Raji (cell line): Measurements from ENCODE around the gene GRK4.

ENCODE experiments used
- POLR2A ChIP-seq: IDR thresholded peaks from 2 replicates; pipeline ENCODE4 v1.6.1; 2011; ENCODE audit warnings: low read depth, low read length, control low read depth; ENCODE audit not compliant: insufficient read depth

The GRK4 gene

GRCh38 chr4:3017504-3017903, 54.1 kb downstream of the GRK4 start:
- TF ChIP-seq POLR2A = no peak

DNA sequence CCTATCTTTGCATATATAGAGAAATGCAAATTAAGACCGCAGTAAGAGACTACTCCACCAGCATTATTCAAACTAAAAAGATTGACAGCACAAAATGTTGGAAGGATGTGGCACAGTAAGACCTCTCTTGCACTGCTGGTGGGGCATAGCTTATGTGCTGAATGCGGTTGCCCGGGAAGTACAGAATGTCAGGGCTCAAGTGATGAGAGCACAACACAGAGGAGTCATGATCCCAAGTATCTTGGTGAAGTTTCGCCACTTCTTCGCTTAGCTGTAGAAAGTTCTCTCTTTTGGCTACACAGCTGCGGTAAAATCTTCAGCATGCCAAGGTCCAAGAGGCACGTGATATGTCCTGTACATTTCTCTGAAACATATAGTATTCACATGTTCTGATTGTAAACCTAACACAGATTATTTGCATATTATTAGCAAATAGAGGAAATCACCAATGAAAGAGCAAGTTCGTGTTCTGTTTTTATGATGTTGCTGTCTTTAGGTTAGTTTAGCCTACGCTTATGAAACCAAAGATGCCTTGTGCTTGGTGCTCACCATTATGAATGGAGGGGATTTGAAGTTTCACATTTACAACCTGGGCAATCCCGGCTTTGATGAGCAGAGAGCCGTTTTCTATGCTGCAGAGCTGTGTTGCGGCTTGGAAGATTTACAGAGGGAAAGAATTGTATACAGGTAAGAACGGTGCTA, 55.9 kb downstream of the GRK4 start:
- TF ChIP-seq POLR2A = no peak

DNA sequence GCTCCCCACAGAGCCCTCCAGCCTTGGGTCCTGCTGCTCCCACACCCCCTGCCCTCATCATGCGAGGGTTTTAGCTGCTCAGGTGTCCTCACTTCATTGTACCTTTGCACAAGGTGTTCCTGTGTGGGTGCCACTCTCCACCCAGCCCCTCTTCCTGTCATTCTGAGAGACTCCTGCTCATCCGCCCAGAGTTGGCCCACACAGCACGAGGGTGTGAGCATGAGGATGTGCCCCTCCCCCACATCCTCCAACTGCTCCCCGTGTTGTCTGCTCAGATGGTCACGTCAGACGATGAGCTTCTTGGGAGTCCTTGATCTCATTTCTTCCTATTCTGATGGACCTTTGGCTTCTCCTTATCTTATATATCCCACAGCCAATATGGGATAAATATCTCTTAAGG, 57.8 kb downstream of the GRK4 start:
- TF ChIP-seq POLR2A = no peak

DNA sequence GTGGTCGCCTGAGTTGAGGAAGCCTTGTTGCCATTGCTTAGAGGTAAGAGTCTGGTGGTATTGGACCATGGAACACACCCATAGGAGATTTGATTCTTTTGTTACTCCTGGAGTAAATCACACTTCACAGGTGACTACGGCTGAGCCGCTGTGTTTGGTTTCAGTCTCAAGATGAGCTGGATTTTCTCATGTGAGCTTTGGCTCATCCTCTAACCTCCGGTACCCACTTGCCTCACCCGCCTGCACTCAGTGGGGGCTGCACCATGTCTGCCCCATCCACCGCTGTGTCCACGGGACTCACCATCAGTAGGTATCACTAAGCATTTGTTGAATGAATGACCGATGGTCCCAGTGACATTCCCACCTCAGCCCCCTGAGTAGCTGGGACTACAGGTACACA, 58.3 kb downstream of the GRK4 start:
- TF ChIP-seq POLR2A = no peak

- TF ChIP-seq POLR2A = no peak
Observed at GRCh38 chr4:3022112-3022511, 58.7 kb downstream of the GRK4 start.

- TF ChIP-seq POLR2A = no peak
Observed at GRCh38 chr4:3022651-3023050, 59.3 kb downstream of the GRK4 start.

- TF ChIP-seq POLR2A = no peak
Observed at GRCh38 chr4:3025881-3026280, 62.5 kb downstream of the GRK4 start.

DNA sequence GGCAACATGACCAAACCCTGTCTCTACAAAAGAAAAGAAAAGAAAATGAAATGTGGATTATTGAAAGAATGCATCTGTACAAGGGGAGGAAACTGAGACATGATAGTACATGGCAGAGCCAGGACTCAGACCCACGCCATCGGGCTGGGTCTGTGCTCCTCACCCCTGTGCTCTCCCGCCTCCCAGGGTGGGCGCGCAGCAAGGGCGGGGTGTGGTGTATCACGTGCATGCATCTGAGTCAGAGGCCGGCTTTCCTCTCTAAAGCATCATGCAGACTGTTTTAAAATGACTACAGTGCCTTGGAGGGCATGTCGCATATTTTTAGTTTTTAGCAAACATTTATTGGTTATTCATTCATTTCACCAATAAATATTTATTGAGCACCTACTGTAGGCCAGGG, 63.2 kb downstream of the GRK4 start:
- no peak for TF ChIP-seq POLR2A

GRCh38 chr4:3029464-3029863, 66.1 kb downstream of the GRK4 start:
- no peak for TF ChIP-seq POLR2A

- TF ChIP-seq POLR2A = no peak
Observed at GRCh38 chr4:3030566-3031356, 67.4 kb downstream of the GRK4 start.

DNA sequence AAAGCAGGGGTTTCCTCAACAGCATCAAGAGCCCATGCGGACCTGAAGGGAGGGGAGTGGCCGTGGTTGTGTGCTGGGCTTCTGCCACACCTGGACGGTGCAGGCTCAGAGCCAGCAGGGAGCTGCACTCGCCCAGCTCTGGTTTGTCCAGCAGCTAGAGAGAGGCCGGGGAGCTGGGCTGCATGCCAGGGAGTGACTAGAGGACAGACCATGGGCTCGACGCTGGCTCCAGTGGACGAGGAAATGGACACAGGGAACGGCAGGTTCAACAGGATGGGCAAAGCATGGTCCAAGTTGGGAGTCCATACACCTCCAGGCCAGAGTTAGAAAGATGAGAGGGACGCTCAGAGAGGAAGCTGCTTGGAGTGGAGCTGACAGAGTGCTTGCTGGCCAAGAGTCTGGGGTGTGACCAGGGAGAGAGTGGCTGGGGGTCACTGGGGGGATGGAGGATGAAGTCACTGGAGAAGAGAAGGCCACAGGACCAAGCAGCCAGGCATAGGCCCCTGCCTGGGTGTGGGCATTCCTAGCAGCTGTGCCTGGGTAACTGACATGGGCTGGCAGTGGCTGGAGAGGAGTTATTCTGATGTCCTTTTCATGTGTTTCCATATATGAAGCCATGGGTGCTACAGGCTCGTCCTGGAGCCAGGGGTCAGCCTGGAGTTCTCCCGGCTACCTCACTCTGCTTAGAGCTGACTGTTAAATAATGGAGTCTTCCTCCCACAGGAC, 68.1 kb downstream of the GRK4 start:
- TF ChIP-seq POLR2A = no peak

DNA sequence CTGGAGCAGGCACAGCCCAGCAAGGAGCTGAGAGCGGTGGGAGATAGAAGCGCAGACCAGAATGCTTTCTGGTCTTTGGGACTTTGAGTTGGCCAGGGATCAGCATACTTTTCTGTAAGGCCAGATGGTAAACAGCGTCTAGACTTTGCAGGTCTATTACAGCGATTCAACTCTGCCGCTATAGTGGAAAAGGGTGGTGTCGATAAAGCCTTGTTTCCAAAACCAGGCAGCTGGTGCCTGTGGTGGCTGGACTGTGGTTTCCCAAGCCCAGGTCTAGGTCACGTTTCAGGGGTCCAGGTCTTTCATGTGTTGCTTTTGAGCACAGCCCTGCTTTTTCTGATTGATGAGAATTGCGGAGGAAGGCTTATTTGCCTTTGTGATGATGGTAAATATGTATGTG, 70.9 kb downstream of the GRK4 start:
- no peak for TF ChIP-seq POLR2A

GRCh38 chr4:3035249-3035648, 71.9 kb downstream of the GRK4 start:
- no peak for TF ChIP-seq POLR2A

DNA sequence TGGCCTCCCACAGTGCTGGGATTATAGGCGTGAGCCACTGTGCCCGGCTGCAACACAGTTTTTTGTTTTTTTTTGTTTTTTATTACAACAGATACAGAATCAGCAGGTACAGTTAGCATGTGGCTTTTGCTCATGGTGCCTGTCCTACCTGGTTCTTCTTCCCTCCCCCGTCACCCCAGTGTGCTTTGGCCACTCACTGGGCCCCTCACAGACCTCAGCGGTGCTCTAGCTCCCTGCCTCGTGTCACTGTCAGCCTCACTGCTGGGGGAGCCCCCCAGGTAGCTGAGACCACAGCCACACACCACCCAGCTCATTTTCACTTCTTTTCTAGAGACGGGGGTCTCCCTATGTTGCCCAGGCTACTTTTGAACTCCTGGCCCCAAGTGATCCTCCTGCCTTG, 72.3 kb downstream of the GRK4 start:
- TF ChIP-seq POLR2A = no peak

DNA sequence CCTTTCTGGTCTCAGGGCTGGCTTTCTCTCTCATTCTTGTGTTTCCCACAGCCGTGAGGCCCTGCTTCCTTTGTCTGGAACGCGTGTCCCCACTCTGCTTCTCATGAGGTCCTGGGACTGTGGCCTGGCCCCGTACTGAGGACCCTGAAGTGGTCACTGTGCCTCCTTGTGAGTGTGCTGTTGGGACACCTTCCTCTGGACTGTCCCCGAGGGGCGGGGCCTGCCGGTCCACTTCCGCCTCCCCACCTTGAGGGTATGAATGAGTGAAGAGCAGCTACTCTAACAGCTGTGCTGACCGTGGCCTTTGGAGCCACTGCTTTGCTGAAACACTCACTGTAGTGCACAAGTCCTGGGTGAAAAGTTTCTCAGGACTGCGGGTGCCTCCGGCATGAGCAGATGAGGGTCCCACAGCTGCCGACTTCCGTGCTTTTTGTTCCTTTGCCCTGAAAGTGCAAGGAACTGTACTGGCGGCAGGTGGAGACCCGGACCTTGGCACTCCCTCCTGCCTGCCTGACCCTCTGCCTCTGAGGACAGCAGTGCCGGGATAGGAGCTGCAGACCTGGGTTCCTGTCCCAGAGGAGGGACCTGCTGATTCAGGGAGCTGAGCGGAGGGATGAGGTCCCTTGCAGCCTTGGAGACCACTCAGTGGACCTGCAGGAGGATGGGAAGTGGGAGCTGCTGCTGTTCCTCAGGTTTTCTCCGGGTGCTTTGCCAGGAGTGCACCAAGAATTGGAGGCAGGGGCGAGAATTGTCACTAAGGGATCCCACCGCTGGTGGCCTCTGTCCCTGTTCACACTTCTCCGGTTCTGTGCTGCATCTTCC, 73.0 kb downstream of the GRK4 start:
- no peak for TF ChIP-seq POLR2A

GRCh38 chr4:3037957-3038461, 74.6 kb downstream of the GRK4 start:
- TF ChIP-seq POLR2A = no peak
